IPS-11a (cell line): ENCODE results near the gene SENP7.
"Not testable (repeated sequence)": the region's sequence is repeated elsewhere in the genome, so short reads cannot be mapped to it uniquely, and the experiment has no call there.

Experiments
- H3K4me3 ChIP-seq: one replicate; pipeline ENCODE4 v1.5.1; 2013; ENCODE audit warnings: low read depth, low read length, control low read depth

The SENP7 gene

GRCh38 chr3:101464235-101464634 is 48.8 kb downstream of the SENP7 start:
- no peak overlapping the region for H3K4me3 ChIP-seq

DNA sequence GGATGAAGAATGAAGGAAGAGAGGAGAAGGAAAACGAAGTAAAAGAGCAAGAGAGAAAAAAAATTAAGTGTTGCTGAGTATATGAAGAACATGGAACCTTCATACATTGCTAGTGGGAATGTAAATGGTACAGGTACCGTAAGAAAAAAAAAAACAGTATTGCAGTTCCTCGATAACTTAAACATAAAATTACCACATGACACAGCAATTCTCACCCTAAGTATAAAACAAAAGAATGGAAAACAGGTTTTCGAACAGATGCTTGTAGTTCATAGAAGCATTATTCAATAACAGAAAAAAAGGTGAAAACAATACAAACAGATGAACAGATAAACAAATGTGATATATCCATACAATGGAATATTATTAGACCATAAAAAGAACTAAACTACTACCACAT is 51.6 kb downstream of the SENP7 start:
- no peak overlapping the region for H3K4me3 ChIP-seq

DNA sequence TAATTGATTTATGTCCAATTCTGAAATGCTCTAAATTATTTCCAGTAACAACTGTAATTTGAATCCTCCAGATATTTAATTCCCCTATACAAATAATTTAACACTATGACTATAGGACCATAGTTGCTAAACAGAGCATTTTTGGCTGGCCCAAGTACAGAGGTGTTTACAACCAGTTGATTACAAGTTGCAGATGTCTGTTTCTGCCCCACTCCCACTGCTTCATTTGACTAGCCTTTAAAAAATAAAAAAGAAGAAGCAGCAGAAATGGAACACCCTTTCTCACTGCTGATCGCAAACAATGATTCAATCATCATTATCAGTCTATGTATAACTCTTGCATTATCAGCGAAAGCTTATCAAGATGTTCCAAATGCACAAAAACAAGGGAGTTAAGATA is 54.6 kb downstream of the SENP7 start:
- no peak overlapping the region for H3K4me3 ChIP-seq

GRCh38 chr3:101454629-101455028 is 58.4 kb downstream of the SENP7 start:
- no peak overlapping the region for H3K4me3 ChIP-seq

- H3K4me3 ChIP-seq, result no peak overlapping the region
These were observed 59.1 kb downstream of the SENP7 start for GRCh38 chr3:101453961-101454360.

- not testable (repeated sequence) for H3K4me3 ChIP-seq
These were observed 74.4 kb downstream of the SENP7 start for GRCh38 chr3:101438641-101439040.

DNA sequence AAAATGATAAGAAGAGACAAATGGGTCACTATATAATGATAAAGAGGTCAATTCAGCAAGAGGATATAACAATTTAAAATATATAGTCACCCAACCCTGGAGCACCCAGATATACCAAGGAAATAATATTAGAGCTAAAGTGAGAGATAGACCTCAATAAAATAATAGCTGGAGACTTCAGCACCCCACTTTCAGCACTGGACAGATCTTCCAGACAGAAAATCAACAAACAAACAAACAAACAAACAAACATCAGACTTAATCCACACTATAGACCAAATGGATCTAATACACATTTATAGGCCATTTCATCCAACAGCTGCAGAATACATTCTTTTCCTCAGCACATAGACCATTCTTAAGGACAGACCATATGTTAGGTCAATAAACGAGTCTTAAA is 79.4 kb downstream of the SENP7 start:
- no peak overlapping the region for H3K4me3 ChIP-seq

DNA sequence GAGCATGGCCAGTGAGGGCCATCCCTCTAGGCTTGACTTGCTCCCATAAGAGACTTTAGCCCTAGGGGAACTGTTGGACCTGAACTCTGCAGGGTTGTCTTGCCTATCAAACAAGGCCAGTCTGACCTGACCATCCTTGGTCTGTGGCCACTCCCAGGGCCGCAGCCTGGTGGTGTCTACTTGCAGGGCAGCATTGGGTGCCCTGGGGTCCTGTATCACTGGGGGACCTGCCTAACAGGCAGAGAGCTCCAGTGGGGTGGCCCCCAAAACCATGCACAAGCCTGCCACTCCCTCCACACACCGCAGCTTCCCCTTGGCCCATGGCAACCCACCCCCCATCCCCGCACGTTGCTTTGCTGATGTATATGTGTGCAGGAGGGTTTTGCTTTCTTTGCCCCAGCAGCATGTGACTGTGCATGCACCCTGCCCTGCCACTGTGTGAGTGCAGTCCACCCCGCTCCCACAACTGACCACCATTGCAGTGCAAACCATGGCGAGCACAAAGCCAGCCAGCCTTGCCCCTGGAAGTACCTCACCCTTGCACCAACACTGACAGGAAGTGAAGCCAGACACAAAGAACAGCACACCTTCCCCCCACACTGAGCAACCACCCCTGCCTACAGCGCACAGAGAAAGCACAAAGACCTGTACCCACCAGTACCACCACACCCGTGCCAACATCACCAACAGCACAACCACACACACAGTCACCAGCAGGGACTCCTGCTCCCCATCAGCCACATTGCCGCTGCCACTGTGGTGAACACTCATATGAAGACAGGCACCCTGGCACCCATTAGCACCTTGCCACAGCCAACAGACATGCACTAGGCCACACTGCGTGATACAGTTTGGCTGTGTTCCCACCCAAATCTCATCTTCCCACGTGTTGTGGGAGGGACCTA is 88.8 kb downstream of the SENP7 start:
- no peak overlapping the region for H3K4me3 ChIP-seq

- no peak overlapping the region for H3K4me3 ChIP-seq
These were observed 94.2 kb downstream of the SENP7 start for GRCh38 chr3:101418851-101419250.

GRCh38 chr3:101414121-101414520 is 98.9 kb downstream of the SENP7 start:
- H3K4me3 ChIP-seq, result no peak overlapping the region

GRCh38 chr3:101413656-101414055 is 99.4 kb downstream of the SENP7 start:
- H3K4me3 ChIP-seq, result no peak overlapping the region

DNA sequence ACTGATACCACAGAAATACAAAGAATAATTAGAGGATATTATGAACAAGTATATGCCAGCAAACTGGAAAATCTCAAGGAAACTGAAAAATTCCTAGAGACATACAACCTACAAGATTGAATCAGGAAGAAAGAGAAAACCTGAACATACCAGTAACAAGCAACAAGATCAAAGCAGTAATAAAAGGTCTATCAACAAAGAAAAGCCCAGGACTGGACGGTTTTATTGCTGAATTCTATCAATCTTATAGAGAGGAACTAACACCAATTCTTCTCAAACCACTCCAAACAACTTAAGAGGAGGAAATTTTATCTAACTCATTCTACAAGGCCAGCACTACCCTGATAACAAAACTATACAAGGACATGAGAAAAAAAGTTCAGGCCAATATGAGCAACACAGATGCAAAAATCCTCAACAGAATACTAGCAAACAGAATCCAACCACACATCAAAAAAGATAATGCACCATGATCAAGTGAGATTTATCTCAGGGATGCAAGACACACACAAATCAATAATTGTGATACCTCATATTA is 121.5 kb downstream of the SENP7 start:
- H3K4me3 ChIP-seq, result no peak overlapping the region

- H3K4me3 ChIP-seq, result no peak overlapping the region
These were observed 124.3 kb downstream of the SENP7 start for GRCh38 chr3:101388706-101389105.

DNA sequence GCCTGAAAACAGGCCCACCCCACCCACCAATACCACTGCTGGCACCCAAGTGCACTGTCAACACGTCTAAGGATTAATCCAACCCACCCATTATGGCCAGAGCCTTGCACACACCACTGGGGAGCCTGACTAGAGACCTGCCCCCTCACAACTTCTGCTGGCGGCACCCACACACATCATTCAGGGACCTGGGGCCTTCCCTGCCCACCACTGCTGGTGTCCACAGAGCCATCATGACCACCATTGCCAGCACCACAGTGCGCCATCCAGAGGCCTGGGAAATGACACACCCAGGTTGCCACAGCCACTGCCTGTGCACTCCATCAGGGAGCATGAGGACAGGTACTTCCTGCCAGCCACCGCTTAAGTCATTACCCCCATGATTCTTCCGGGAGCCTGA is 125.7 kb downstream of the SENP7 start:
- H3K4me3 ChIP-seq, result no peak overlapping the region

GRCh38 chr3:101384426-101384825 is 128.6 kb downstream of the SENP7 start:
- no peak overlapping the region for H3K4me3 ChIP-seq

- no peak overlapping the region for H3K4me3 ChIP-seq
These were observed 129.4 kb downstream of the SENP7 start for GRCh38 chr3:101383656-101384055.

DNA sequence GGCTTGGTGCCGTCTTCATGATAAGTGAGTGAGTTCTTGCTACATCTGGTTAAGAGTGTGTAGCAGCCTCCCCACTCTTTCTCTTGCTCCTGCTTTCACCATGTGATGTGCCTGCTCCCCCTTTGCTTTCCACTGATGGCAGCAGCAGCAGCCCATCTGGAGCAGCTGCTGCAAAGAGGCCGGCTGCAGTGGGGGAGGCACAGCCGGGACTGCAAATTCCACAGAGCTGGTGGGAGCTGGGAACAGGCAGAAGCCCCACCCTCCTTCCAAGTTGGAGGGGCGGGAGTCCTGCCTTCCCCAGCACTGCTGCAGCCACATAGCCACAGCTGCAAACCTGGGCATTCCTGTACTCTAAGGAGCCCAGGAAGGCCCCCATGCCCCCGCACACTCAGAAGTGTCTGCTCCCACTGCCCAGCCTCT is 129.8 kb downstream of the SENP7 start:
- H3K4me3 ChIP-seq, result no peak overlapping the region

- H3K4me3 ChIP-seq, result no peak overlapping the region
These were observed 131.2 kb downstream of the SENP7 start for GRCh38 chr3:101381809-101382208.

GRCh38 chr3:101379658-101380376 is 133.2 kb downstream of the SENP7 start:
- H3K4me3 ChIP-seq, result no peak overlapping the region

- H3K4me3 ChIP-seq, result no peak overlapping the region
These were observed 135.2 kb downstream of the SENP7 start for GRCh38 chr3:101377796-101378195.

- H3K4me3 ChIP-seq, result no peak overlapping the region
These were observed 135.8 kb downstream of the SENP7 start for GRCh38 chr3:101377209-101377608.

GRCh38 chr3:101375586-101375985 is 137.4 kb downstream of the SENP7 start:
- no peak overlapping the region for H3K4me3 ChIP-seq
